Motor neuron (in vitro differentiated cells): ENCODE measurements around the gene CELA2A. TPM values are rescaled to one million over a fixed set of nuclear protein-coding genes. Genes with fewer than 3 reads are reported as not detected.
"Not testable (repeated sequence)": the region's sequence is repeated elsewhere in the genome, so short reads cannot be mapped to it uniquely, and the experiment has no call there.

ENCODE experiments used
- ATAC-seq, 8 experiments: fragments of 200-7000 bp; cut with Tn5 transposase; replicated peaks in 6 of 8; 2 replicates each; pipeline ENCODE4 v1.8.0; 2021; ENCODE audit warnings: mild to moderate bottlenecking in 8 of 8, moderate library complexity in 8 of 8
- H3K27ac ChIP-seq, 2 donors: fragments of 250-450 bp; sonication (Bioruptor Pico); 2 replicates each; pipeline ENCODE4 v1.9.0; 2021; ENCODE audit warnings: antibody characterized with exemption in 2 of 2, mild to moderate bottlenecking in 2 of 2, moderate library complexity in 1 of 2
- H3K4me1 ChIP-seq, 2 donors: fragments of 250-450 bp; sonication (Bioruptor Pico); replicated peaks in 1 of 2; 2 replicates each; pipeline ENCODE4 v1.6.1; 2021; ENCODE audit warnings: antibody characterized with exemption in 2 of 2, mild to moderate bottlenecking in 2 of 2, moderate library complexity in 1 of 2
- H3K4me3 ChIP-seq, 5 donors: fragments of 250-450 bp; sonication (Bioruptor Pico); 2 replicates each; pipeline ENCODE4 v1.9.0; 2021; ENCODE audit warnings: antibody characterized with exemption in 5 of 5, mild to moderate bottlenecking in 5 of 5, moderate library complexity in 4 of 5
- WGBS, 10 experiments: fragments of 450-650 bp; shearing (Covaris generic); methylation state at CpG; one replicate each; pipeline ENCODE4 v1.0.0; 2022; 5-methylcytosine and 5-hydroxymethylcytosine counted together
- in situ Hi-C, 9 experiments: fragments of 400-800 bp; cut with MboI; loops; one replicate each; pipeline ENCODE4 v1.15.0; 2021; ENCODE audit warnings: low sequenced_read_pairs in 9 of 9, low pct_unique_long_range_greater_than_20kb in 2 of 9; ENCODE audit not compliant: unreplicated experiment in 9 of 9
- total RNA-seq, 8 experiments: library from RNA; unstranded; fragments of 300-600 nt; gene quantifications; 2 replicates each; pipeline versions ENCODE4 v1.2.3 to v1.2.4, GENCODE V29; 2022

Gene CELA2A
- total RNA-seq, 8 experiments from 2014 or later: 1.1 TPM; not detected in 7

GRCh38 chr1:15482455-15482854 is 25.9 kb downstream of the CELA2A start:
- H3K27ac ChIP-seq, H3K4me3 ChIP-seq, in situ Hi-C loops, H3K4me1 ChIP-seq, ATAC-seq: not testable (repeated sequence)
- 80 to 100% (median 95%) methylated on average over 1 to 6 of the region's 6 CpGs; no CpG with 5 or more reads in 4 of the 10 experiments for WGBS, 10 experiments

DNA sequence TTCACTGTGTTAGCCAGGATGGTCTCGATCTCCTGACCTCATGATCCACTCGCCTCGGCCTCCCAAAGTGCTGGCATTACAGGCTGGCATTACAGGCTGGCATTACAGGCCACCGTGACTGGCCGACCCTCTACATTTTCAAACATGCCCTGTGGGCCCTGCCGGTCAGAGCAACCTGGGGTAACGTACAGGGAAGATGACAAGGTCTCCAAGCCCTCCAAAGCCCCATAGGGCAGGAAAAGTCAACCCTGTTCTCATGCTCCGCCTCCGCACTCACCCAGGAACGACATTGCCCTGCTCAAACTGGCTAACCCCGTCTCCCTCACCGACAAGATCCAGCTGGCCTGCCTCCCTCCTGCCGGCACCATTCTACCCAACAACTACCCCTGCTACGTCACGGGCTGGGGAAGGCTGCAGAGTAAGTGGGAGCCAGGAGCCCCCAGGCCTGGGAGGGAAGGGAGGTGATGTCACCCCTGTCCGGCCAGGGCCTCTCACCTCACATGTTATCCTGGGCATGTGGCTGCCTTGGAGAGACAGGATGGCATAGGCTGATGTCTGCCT is 26.5 kb downstream of the CELA2A start:
- in situ Hi-C loops: not testable (repeated sequence)
- peak in 1 of 8 experiments; percentile 10 for ATAC-seq
- 80 to 93% (median 85%) methylated on average over 2 to 5 of the region's 16 CpGs; no CpG with 5 or more reads in 6 of the 10 experiments for WGBS, 10 experiments

DNA sequence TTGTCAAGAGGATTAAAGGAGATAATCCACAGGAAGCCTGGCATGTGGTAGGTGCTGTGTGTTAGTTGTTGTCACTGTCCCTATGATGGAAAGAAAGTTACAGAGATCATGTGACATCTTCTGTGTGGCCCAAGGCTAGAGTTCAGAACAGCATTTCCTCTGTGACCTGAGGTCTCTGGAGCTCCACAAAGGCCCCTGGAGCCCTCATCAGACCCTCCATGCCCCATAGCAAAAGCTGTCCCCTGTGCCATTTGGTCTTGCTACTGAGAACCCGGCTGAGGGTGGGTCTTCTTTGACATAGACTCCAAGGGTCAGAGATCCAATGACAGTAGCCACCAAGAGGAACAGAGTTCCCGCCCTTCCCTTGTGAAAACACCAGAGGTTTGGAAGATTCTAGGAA is 27.4 kb downstream of the CELA2A start:
- no peak for ATAC-seq
- 38 to 92% (median 86%) methylated on average over 1 to 2 of the region's 2 CpGs; no CpG with 5 or more reads in 4 of the 10 experiments for WGBS, 10 experiments
- Histone ChIP-seq H3K27ac (no peak overlapping the region), H3K4me3 (no peak overlapping the region), H3K4me1 (no peaks in the 10 kb centered on the region)
- in situ Hi-C loops: no loop called here

More for the DNA sequence above, 26.5 kb downstream of the CELA2A start:
- not testable (repeated sequence) for H3K4me1 ChIP-seq, H3K4me3 ChIP-seq, H3K27ac ChIP-seq

- 60 to 100% (median 100%) methylated on average over 1 to 3 of the region's 6 CpGs; no CpG with 5 or more reads in 3 of the 10 experiments for WGBS, 10 experiments
- H3K27ac ChIP-seq, H3K4me1 ChIP-seq, ATAC-seq, in situ Hi-C loops, H3K4me3 ChIP-seq: not testable (repeated sequence)
These were observed 27.9 kb downstream of the CELA2A start for GRCh38 chr1:15484443-15484842.

DNA sequence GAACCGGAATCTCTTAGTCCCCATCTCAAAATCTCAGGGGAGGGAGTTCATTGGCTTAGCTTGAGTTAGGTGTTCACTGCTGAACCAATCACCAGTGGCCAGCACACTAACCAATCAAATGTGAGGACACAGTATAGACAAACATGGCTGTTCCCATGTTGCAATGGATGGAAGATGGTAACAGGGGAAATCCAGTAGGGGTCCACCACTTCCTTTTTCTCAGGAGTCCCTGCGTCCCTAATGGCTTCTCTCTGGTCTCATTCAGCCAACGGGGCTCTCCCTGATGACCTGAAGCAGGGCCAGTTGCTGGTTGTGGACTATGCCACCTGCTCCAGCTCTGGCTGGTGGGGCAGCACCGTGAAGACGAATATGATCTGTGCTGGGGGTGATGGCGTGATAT is 29.1 kb downstream of the CELA2A start:
- no peaks in the 10 kb centered on the region for H3K4me1 ChIP-seq
- in situ Hi-C loops: no loop called here
- H3K4me3 ChIP-seq: no peak overlapping the region
- H3K27ac ChIP-seq: no peak overlapping the region
- 69 to 100% (median 92%) methylated on average over 3 to 5 of the region's 6 CpGs; no CpG with 5 or more reads in 4 of the 10 experiments for WGBS, 10 experiments
- ATAC-seq: no peak

DNA sequence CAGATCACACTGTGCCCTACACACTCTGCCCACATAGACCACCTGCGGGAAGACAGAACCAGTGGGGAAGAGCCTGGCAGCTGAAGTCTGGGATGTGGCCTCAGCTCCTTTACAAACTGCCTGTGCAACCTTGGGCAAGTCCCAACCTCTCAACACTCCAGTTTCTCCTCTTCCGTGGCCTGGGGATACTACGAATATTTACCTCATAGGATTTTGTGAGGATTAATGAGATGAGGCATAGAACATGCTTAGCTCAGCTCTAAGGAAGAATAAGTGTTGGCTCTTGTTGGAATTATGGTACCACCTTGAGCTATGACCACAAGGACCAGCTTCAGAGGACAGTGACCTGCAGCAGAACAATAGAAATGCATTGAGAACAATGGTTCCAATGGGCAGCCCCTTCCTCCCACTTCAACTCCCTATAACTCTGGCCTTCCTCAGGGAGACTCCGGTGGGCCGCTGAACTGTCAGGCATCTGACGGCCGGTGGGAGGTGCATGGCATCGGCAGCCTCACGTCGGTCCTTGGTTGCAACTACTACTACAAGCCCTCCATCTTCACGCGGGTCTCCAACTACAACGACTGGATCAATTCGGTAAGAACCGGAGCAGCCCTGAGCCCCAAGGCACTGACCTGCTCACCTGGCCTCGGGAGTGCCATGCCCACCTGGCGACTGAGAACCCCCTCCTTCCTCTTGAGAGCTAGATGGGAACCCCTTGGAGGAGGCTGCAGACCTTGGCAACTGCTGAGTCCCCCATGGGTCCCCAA is 30.5 kb downstream of the CELA2A start:
- H3K4me1 ChIP-seq, in situ Hi-C loops, H3K4me3 ChIP-seq, H3K27ac ChIP-seq, ATAC-seq: not testable (repeated sequence)
- 77 to 100% (median 96%) methylated on average over 1 to 15 of the region's 17 CpGs; no CpG with 5 or more reads in 5 of the 10 experiments for WGBS, 10 experiments

DNA sequence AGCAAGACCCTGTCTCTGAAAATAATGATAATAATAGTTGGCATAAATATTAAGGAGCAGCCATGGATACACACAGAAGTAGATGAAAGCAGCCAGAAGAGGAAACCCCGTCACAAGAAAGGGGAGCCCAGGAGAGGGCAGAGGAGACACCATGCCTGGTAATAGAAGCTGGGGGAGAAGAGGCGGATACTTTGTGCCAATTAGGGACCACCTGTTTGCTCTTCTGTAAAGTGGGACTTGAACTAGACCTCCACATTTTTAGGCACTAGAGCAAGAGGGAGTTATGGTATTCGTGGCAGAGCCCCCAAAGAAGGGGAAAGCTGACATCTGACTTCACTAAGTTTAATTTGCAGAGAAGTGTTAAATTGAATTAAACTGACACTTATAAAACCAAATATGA is 31.8 kb downstream of the CELA2A start:
- in situ Hi-C loops: no loop called here
- no peak overlapping the region for H3K4me3 ChIP-seq
- no peak overlapping the region for H3K27ac ChIP-seq
- WGBS, 10 experiments: 48 to 100% (median 92%) methylated on average over 1 to 3 of the region's 3 CpGs; no CpG with 5 or more reads in 3 of the 10 experiments
- no peak for ATAC-seq
- no peaks in the 10 kb centered on the region for H3K4me1 ChIP-seq

GRCh38 chr1:15489052-15489736 is 32.7 kb downstream of the CELA2A start:
- ATAC-seq: peak in 3 of 8 experiments; percentile 34 to 42 (median 41)
- H3K4me3 ChIP-seq: no peak overlapping the region
- WGBS, 10 experiments: 0 to 100% (median 76%) methylated on average over 1 to 7 of the region's 13 CpGs; no CpG with 5 or more reads in 3 of the 10 experiments
- H3K27ac ChIP-seq: no peak overlapping the region
- H3K4me1 ChIP-seq: no peaks in the 10 kb centered on the region
- in situ Hi-C loops: no loop called here

DNA sequence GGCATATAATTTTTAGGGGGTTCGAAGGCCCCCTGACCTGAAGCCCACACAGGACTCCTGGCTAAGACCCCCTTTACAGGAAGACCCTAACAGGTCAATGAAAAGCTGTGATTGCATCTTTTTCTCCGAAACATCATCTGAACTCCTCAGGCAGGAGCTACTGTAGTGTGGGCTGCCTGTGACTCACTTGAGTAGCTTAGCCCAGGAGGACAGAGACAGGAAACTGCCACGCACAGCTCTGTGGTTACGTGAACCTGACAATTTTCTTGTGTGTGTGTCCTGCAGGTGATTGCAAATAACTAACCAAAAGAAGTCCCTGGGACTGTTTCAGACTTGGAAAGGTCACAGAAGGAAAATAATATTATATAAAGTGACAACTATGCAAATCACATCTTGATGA is 34.5 kb downstream of the CELA2A start:
- H3K27ac ChIP-seq, ATAC-seq, in situ Hi-C loops, H3K4me1 ChIP-seq, H3K4me3 ChIP-seq: not testable (repeated sequence)
- WGBS, 10 experiments: 58 to 100% (median 94%) methylated on average over 1 to 4 of the region's 4 CpGs; no CpG with 5 or more reads in 2 of the 10 experiments

- in situ Hi-C loops: no loop called here
- no peak overlapping the region for H3K27ac ChIP-seq
- WGBS, 10 experiments: 39 to 100% (median 87%) methylated on average over 1 to 5 of the region's 5 CpGs; no CpG with 5 or more reads in 2 of the 10 experiments
- no peak for ATAC-seq
- no peaks in the 10 kb centered on the region for H3K4me1 ChIP-seq
- no peak overlapping the region for H3K4me3 ChIP-seq
These were observed 36.1 kb downstream of the CELA2A start for GRCh38 chr1:15492596-15492995.

- H3K27ac ChIP-seq: no peak overlapping the region
- no peaks in the 10 kb centered on the region for H3K4me1 ChIP-seq
- H3K4me3 ChIP-seq: no peak overlapping the region
- in situ Hi-C loops: no loop called here
- ATAC-seq: no peak
- 83 to 100% (median 90%) methylated on average over 1 to 9 of the region's 9 CpGs; no CpG with 5 or more reads in 4 of the 10 experiments for WGBS, 10 experiments
These were observed 37.4 kb downstream of the CELA2A start for GRCh38 chr1:15493869-15494390.

- in situ Hi-C loops: no loop called here
- H3K4me1 ChIP-seq: no peaks in the 10 kb centered on the region
- peak in 1 of 8 experiments; percentile 12 for ATAC-seq
- H3K4me3 ChIP-seq: no peak overlapping the region
- H3K27ac ChIP-seq: no peak overlapping the region
- WGBS, 10 experiments: 65 to 100% (median 83%) methylated on average over 2 to 13 of the region's 19 CpGs; no CpG with 5 or more reads in 1 of the 10 experiments
These were observed 43.9 kb downstream of the CELA2A start for GRCh38 chr1:15500184-15501178.
